CD4-positive, alpha-beta T cell treated with Interleukin-15 for 4 hours (primary cell): Measurements from ENCODE around the gene BHLHE23.

Experiments used
- DNase-seq: peaks from one replicate; pipeline ENCODE4 v3.0.0-alpha.2; 2020; ENCODE audit warnings: low spot score

Gene BHLHE23

DNA sequence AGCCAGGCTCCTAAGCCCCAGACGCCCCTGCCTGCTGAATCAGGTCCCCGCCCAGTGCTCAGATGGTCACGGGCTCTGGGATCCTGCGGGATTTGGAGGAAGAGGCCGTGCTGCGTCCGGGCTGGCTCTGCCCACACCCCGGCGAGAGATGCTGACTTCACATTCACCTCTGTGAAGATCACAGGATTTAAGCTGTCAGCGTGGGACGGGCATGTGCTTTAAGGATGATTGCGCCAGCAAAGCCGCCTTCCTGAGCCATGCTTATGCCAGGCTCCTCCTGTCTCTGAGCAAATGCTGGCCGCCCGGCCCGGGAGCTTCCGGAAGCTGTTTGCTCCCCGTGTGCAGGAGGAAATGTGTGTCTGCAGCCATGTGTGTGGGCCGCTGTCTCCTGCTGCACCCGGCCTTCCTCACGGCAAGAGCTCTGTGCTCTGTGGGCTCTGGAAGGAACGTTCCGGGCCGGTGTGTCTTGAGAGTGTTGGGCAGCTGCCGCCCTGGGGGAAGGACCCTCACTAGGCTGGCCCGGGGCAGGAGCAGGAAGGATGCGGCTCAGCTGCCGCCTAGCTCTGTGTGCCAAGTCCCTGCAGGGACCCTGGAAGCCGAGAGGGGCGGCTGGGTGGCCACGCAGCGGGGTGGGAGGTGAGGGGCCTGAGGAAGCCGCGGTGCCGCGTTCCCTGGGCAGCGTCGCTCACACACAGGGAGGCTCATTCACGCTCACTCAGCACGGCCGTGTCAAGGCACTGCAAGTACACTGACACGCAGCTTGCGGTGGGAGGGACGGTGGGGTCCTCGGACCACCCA is 19.0 kb upstream of the BHLHE23 start:
- no peak for DNase-seq

- no peak for DNase-seq
Observed at GRCh38 chr20:63024573-63025392, 18.0 kb upstream of the BHLHE23 start.

DNA sequence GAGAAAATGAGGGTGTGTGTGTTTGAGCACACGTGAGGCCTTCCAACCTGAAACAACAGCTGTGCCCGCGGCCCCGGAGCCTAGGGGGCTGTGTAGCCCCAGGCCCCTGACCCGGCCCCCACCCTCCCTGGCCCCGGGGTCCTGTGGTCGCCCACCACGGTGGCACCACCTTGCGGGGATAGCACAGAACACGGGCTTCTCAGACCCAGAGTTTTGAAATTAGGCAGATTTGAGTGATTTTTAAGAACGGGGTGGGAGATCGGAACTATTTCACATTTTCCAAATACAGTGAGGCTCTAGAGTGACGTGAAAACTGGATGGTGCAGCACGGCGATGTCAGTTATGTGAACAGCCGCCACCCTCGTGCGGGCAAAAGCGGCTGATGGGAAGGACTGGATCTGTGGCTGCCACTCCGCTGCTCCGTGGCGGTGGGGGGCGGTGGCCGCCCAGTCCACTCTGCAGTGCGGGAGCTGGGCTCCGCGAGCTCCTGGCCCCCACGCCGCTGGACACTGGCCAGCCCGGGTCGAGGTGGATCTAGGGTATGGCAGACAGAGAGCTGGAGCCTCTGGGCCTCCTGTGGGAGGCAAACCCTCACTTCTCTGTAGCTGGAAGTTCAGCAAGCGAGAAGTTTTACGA is 17.3 kb upstream of the BHLHE23 start:
- no peak for DNase-seq

DNA sequence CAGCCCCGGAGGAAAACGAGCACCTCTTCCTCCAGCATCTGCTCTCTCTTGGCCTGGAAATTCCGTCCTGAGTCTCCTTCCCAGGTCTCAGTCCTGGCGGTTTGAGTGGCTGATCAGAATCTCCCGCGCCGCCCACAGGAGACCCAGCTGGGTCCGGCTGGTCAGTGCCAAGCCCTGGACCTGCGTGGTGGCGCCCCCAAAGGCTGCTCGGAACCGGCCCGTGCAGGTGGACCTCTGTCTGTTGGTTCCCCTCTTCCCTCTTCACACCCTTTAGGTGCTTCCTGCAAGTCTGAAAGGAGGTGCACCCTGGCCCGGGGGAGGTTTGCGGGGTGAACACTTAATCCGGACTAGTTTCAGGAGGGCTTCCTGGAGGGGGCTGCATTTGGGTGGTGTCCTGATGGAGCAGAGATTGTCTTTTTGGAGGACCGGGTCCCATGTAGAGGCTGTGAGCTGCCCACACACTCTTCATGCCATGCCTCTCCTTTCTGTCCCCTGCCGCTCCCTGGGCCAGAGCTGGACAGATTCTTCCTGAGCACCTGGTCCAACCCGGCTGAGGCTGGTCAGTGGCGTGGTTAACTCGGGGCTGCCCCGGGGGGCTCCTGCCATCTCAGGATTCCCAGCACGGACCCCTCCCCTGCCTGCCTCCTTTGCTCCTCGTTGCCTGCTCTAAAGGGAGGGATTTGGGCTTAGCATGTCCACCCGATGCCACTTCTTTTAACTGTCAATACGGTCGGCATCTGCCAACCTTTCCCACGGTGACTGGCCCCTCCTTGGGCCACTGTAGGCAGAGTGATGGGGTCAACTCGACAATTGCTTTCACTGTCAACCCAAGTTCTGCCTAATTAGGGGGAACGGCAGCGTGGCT is 16.5 kb upstream of the BHLHE23 start:
- DNase-seq = no peak

DNA sequence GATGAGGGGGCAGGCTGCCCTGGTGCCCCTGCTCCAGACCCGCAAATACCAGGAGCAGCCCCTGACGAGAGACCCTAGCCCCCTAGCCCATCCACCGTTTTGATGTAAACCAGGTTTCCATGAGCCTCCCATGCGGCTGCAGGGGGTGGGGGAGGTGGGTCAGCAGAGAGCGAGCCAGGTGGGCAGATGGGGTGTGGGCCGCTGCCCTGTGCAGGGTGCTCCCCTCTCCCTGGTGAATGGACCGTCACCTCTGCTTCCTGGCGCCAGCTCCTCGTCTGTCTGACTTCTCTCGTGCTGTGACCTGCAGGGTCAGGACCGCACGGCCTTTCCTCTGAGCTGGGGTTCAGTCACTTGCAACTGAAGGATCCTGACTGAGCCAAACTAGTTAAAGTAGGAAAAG is 15.7 kb upstream of the BHLHE23 start:
- DNase-seq = no peak

GRCh38 chr20:63021356-63022321 is 14.9 kb upstream of the BHLHE23 start:
- no peak for DNase-seq

GRCh38 chr20:63020681-63021080 is 13.9 kb upstream of the BHLHE23 start:
- DNase-seq = no peak

- no peak for DNase-seq
Observed at GRCh38 chr20:63017826-63018411, 11.2 kb upstream of the BHLHE23 start.

GRCh38 chr20:63017076-63017825 is 10.5 kb upstream of the BHLHE23 start:
- DNase-seq = no peak

- no peak for DNase-seq
Observed at GRCh38 chr20:63016514-63017075, 9.8 kb upstream of the BHLHE23 start.

- DNase-seq = no peak
Observed at GRCh38 chr20:63015662-63016361, 9.0 kb upstream of the BHLHE23 start.

DNA sequence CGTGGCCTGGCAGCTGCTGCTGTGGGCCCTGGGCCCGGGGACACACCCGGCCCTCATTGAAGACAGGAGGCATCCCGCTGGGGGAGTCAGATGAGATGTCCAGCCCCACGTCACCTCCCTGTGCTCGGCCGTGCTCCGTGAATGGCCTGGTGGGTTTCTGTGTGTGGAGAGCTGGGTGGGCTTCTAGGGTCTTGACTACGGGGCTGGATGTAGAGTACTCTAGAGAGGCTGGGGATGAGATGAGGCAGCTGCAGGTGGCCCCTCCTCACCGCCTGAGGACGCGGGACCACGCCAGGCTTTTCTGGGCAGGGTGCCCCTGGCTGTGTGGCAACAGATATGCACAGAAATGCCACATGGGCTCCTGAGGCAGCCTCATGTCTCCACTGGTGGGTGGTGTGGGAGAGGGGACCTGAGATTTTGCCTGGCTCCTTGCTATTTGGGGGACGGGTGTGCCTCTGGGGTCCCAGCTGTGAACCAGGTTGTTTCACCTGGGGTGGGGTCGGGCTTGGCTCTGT is 8.4 kb upstream of the BHLHE23 start:
- DNase-seq = no peak

- DNase-seq = no peak
Observed at GRCh38 chr20:63014710-63015109, 7.9 kb upstream of the BHLHE23 start.

- no peak for DNase-seq
Observed at GRCh38 chr20:63014287-63014686, 7.5 kb upstream of the BHLHE23 start.

DNA sequence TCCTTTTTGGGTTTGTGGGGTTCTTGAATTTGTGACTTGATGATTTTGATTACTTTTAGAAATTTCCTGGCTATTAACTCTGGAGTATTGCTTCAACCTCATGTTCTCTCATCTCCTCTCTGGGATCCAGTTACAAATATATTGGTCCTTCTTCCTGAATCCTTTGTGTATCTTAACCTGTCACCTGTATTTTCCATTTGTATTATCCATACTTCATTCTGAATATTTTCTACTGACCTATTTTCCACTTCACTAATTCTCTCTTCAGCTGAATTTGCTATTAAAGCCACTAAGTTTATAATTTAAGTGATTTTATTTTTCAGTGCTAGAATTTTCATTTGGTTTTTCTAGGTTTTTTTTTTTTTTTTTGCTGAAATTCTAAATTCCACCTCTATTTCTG is 6.4 kb upstream of the BHLHE23 start:
- DNase-seq = no peak

- no peak for DNase-seq
Observed at GRCh38 chr20:63011798-63012197, 5.0 kb upstream of the BHLHE23 start.

DNA sequence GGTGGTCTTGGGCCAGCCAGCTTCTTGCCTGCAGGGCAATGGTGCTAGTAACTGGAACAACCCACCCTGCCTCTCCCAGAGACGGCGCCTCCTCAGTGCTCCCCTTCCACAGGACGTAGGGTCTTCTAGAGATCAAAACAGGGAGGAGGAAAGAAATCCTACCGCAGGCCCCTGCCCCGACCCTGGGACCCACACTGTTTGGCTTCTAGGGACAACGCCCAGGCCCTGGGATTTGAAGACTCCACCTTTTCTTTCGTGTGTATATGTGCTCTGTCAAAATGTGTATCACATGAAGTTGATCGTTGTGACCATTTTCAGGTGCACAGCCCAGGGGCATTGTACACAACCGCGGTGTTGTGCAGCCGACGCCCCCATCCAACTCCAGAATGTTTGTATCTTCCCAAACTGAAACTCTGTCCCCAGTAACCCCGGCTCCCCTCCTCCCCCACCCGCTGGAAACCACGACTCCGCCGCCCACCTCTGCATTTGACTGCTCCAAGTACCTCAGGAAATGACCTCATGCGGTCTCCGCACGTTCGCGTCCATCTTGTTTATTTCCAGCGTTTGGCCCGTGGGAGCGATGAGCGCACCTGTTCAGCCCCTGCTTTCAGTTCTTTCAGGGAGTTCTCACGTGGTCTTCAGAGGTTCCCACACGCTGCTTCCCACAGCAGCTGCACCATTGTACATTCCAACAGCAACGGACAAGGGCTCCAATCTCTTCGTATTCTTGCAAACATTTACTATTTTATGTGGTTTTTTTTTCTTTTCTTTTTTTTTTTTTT is 3.4 kb upstream of the BHLHE23 start:
- peak; percentile 45 for DNase-seq
